ENCODE results near the gene LRIG1. TPM values are rescaled to one million over a fixed set of nuclear protein-coding genes. Genes with fewer than 3 reads are reported as not detected.

LRIG1 gene
- total and polyA plus RNA-seq, 7 donors: 9.8 to 119 (median 41.1) TPM

DNA sequence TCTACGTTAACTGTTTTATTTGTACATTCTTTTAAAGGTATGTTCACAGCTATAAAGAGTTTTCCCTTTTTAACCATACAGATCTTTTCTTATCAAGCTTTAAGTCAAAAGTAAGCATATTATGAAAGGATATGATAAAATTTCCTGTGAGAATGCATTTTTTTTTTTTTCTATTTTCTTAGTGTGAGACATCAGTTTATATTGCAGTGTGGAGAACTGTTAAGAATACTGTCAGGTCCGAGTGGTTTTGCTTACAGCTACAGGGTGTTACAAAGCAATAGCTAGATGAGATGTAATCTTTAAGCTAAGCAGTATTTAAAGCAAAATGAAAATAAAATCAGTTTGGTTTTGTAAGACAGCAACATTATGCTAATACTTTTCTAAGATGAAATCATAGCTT lies 146.8 kb downstream of the LRIG1 start:
- ATAC-seq (no peak), DNase-seq (no peak)
- TF ChIP-seq, protein P1, sequence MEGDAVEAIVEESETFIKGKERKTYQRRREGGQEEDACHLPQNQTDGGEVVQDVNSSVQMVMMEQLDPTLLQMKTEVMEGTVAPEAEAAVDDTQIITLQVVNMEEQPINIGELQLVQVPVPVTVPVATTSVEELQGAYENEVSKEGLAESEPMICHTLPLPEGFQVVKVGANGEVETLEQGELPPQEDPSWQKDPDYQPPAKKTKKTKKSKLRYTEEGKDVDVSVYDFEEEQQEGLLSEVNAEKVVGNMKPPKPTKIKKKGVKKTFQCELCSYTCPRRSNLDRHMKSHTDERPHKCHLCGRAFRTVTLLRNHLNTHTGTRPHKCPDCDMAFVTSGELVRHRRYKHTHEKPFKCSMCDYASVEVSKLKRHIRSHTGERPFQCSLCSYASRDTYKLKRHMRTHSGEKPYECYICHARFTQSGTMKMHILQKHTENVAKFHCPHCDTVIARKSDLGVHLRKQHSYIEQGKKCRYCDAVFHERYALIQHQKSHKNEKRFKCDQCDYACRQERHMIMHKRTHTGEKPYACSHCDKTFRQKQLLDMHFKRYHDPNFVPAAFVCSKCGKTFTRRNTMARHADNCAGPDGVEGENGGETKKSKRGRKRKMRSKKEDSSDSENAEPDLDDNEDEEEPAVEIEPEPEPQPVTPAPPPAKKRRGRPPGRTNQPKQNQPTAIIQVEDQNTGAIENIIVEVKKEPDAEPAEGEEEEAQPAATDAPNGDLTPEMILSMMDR (IDR thresholded peaks at IDR 0.05): no peak
- Histone ChIP-seq H3K4me1 (peaks cover 4% of the 10 kb centered on the region), H3K9me3 (no peaks in the 10 kb centered on the region), H3K36me3 (ENCODE audit: insufficient read depth in 1 of 2, low read depth in 1 of 2) (no peaks in the 10 kb centered on the region), H3K4me3 (no peak overlapping the region), H3K27ac (no peak overlapping the region), H3K27me3 (ENCODE audit: insufficient read depth in 3 of 3, low read length in 2 of 3) (no peaks in the 10 kb centered on the region)
- intact Hi-C loops (cut with DNase I): no loop called here
- WGBS, 3 donors: 78 to 94% (median 79%) methylated on average over 2 of the region's 2 CpGs

DNA sequence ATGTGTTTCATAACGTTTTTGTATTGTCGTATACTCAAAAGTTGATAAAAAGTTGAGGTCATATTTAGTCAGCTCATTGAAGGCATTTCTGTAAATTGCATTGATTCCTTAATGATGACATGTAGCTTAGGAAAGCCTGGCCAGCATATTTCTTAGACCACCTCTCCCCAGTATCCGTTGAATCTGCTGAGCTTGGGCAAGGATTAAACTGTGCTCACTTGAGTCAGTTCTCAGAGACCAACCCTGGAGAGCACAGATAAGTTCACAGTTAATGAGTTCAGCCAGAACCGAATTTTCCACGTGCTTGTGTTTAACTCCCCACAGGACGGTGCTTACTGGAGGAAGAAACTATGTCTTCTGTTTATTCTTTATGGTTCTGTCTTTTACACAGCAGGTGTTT lies 147.3 kb downstream of the LRIG1 start:
- H3K9me3 ChIP-seq: no peaks in the 10 kb centered on the region
- H3K27me3 ChIP-seq (ENCODE audit: insufficient read depth in 3 of 3, low read length in 2 of 3): no peaks in the 10 kb centered on the region
- H3K4me1 ChIP-seq: peaks cover 8% of the 10 kb centered on the region
- no peak overlapping the region for H3K4me3 ChIP-seq
- intact Hi-C loops (cut with DNase I): no loop called here
- TF ChIP-seq, protein P1 (IDR thresholded peaks at IDR 0.05): no peak
- ATAC-seq (no peak), DNase-seq (no peak)
- no peak overlapping the region for H3K27ac ChIP-seq
- WGBS, 3 donors: 38 to 41% (median 41%) methylated on average over 6 of the region's 6 CpGs
- H3K36me3 ChIP-seq (ENCODE audit: insufficient read depth in 1 of 2, low read depth in 1 of 2): no peaks in the 10 kb centered on the region

DNA sequence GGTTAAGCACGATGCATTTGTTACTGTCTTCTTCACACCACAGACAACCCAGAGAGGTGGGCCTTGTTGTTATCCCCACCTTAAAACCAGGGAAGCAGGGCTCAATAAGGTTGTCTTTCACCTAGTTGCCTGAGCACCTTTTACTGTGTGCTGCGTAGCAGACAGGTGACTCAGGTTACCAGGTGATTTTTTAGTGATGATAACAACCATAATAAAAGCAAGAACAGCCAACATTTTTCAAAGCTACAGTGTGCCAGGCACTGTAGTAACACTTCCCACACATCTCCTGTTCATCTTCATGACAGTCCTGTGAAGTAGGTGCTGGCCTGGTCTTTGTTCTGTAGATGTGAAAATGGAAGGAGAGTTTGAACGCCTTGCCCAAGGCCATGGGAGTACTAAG lies 147.8 kb downstream of the LRIG1 start:
- Histone ChIP-seq H3K4me3 (no peak overlapping the region), H3K27me3 (ENCODE audit: insufficient read depth in 3 of 3, low read length in 2 of 3) (no peaks in the 10 kb centered on the region), H3K4me1 (peaks cover 11% of the 10 kb centered on the region), H3K9me3 (no peaks in the 10 kb centered on the region), H3K27ac (no peak overlapping the region), H3K36me3 (ENCODE audit: insufficient read depth in 1 of 2, low read depth in 1 of 2) (no peaks in the 10 kb centered on the region)
- intact Hi-C loops (cut with DNase I): no loop called here
- WGBS, 3 donors: 94 to 97% (median 96%) methylated on average over 3 of the region's 3 CpGs
- DNase-seq (no peak), ATAC-seq (no peak)
- TF ChIP-seq, protein P1 (IDR thresholded peaks at IDR 0.05): no peak

DNA sequence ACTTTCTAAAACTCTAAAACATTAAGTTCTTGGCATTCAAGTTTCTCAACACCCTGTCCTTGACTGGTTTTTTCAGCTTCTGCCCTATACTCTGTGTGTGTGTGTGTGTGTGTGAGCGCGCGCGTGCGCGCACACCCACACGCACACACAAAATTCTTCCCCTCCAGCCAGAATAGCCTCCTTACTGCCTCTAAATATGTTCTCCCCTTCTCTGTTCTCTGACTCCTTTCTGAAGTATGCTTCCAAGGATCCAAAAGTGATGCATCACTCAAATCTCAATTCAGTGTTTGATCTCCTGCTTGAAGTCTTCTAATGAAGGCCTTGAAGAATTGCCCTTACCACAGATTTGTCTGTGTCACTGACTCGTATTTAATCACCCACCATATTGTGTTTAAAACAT lies 150.2 kb downstream of the LRIG1 start:
- intact Hi-C loops (cut with DNase I): no loop called here
- no peak for ATAC-seq
- Histone ChIP-seq H3K4me1 (peaks cover 11% of the 10 kb centered on the region), H3K9me3 (no peaks in the 10 kb centered on the region), H3K4me3 (no peak overlapping the region), H3K27ac (no peak overlapping the region), H3K36me3 (ENCODE audit: insufficient read depth in 1 of 2, low read depth in 1 of 2) (no peaks in the 10 kb centered on the region), H3K27me3 (ENCODE audit: insufficient read depth in 3 of 3, low read length in 2 of 3) (no peaks in the 10 kb centered on the region)
- DNase-seq: no peak
- TF ChIP-seq, protein P1 (IDR thresholded peaks at IDR 0.05): no peak
- WGBS, 3 donors: 93 to 98% (median 98%) methylated on average over 8 of the region's 8 CpGs

GRCh38 chr3:66348704-66349103 lies 152.1 kb downstream of the LRIG1 start:
- H3K4me1 ChIP-seq: peaks cover 11% of the 10 kb centered on the region
- no peaks in the 10 kb centered on the region for H3K36me3 ChIP-seq (ENCODE audit: insufficient read depth in 1 of 2, low read depth in 1 of 2)
- DNase-seq (no peak), ATAC-seq (peak; percentile 68 to 95 (median 88))
- no peaks in the 10 kb centered on the region for H3K27me3 ChIP-seq (ENCODE audit: insufficient read depth in 3 of 3, low read length in 2 of 3)
- H3K27ac ChIP-seq: no peak overlapping the region
- 23 to 30% (median 24%) methylated on average over 3 of the region's 3 CpGs for WGBS, 3 donors
- intact Hi-C loops (cut with DNase I): no loop called here
- TF ChIP-seq, protein P1 (IDR thresholded peaks at IDR 0.05): no peak
- no peak overlapping the region for H3K4me3 ChIP-seq
- no peaks in the 10 kb centered on the region for H3K9me3 ChIP-seq

Data from psoas muscle (tissue), 8 donors.